A549 treated with RU486 at 1 μM for 4 hours (cell line): ENCODE results near the gene OR2L13. TPM values are rescaled to one million over a fixed set of nuclear protein-coding genes. Genes with fewer than 3 reads are reported as not detected.

Source experiments
- total RNA-seq: library from RNA; stranded (reverse); fragments of 200-300 nt; extraction: Qiagen RNA extraction; gene quantifications from 5 replicates; pipeline ENCODE4 v1.2.3, GENCODE V29; 2022; ENCODE audit warnings: low read depth

The OR2L13 gene, protein sequence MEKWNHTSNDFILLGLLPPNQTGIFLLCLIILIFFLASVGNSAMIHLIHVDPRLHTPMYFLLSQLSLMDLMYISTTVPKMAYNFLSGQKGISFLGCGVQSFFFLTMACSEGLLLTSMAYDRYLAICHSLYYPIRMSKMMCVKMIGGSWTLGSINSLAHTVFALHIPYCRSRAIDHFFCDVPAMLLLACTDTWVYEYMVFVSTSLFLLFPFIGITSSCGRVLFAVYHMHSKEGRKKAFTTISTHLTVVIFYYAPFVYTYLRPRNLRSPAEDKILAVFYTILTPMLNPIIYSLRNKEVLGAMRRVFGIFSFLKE
- not detected in 5 replicates for total RNA-seq

DNA sequence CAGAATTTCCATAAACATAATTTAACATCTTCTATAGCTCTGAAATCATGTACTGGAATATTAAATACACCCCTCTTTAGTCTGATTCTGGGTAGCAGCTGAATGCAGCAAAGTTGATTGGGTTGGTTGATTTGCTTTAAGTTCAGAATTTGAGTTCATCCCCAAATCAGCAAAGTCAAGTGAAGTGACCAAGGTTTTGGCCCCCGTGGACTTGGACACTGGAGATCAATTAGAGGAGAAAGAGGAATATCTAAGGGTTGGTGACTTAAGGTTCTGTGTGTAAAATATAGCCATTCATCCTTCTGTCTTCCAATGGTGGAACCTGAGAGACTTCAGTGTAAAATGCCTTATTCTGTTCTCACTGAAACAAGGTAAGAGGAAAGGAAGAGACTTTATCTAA, at the start of gene OR2L13:
Gene OR2L13, plus strand, starts transcription at position 301 of the 400 bp plus-strand sequence. CDS start 4,192 bp downstream, outside the sequence.

DNA sequence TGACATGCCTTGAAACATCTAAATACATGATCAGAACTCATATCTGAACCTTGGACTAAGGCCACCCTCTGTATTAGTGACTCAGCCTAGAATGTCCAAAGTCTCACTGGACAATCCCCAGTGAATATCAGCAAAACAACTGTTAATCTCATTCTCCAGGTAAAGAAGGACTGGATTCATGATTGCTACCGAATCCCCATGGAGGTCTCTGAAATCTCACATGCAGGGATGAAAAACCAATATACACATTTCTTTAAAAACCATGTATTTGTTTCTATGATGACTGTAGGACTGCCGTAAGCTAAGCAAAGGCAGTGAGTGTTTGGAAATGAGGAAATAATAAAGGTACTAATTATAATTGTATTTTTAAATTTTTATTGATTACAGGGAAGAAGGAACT, 48.4 kb upstream of the OR2L13 start, which contains the start of gene OR2L3:
Gene OR2L3, plus strand, starts transcription at position 301 of the 400 bp plus-strand sequence. CDS start 13,846 bp downstream, outside the sequence.

DNA sequence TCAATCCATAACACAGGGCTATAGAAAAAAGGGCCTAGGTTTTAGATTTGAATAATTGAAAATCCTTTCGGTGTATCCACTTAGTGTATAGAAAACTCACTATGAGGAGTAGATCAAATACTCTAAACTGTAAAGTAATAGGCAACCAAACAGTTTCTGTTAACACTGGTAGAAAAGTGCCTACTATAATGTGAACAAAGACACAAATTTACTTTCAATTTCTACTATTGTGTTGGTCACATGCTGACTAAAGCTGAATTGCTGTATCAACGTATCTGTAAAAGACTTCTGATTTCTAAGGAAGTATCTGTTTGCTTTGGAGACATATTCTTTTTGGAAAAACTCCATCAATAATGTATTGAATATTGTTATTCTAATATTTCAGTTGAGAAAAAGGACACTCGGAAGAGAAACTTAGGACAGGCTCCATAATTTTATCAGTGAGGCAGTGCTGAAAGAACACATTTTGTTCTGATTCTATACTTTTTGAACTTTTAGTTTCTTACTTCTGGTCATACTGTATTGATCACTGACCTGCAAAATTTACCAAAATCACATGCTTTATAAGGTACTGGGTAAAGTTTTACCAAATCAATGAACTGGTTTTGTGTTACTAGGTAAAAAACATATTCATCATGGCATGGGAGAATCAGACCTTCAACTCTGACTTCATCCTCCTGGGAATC, 49.7 kb downstream of the OR2L13 start, which contains the start of gene OR2M5:
Gene OR2M5, plus strand, starts transcription at position 636 of the 686 bp plus-strand sequence. Its CDS starts 0 bp downstream, at position 636.

Other genes with a start within 250 kb of the OR2L13 start
- gene TRIM58, start 238.0 kb upstream of the OR2L13 start, total RNA-seq, result not detected in 5 replicates
- not detected in 5 replicates for gene OR2W3, start 199.6 kb upstream of the OR2L13 start, total RNA-seq
- gene OR2T8, start 174.9 kb upstream of the OR2L13 start, total RNA-seq, result not detected in 5 replicates
- not detected in 5 replicates for gene OR2AJ1, start 170.3 kb upstream of the OR2L13 start, total RNA-seq
- not detected in 5 replicates for gene OR2L8, start 146.3 kb upstream of the OR2L13 start, total RNA-seq
- gene OR2AK2, start 130.0 kb upstream of the OR2L13 start, total RNA-seq, result not detected in 5 replicates
- not detected in 5 replicates for gene OR2L5, start 81.5 kb upstream of the OR2L13 start, total RNA-seq
- 0.02 to 0.06 TPM in 2 of 5 replicates, not detected in the others for gene OR2L2, start 65.1 kb upstream of the OR2L13 start, total RNA-seq
- gene OR2L3, start 48.3 kb upstream of the OR2L13 start, total RNA-seq, result not detected in 5 replicates
- not detected in 5 replicates for gene OR2M5, start 50.0 kb downstream of the OR2L13 start, total RNA-seq
- not detected in 5 replicates for gene OR2M2, start 79.6 kb downstream of the OR2L13 start, total RNA-seq
- not detected in 5 replicates for gene OR2M3, start 102.1 kb downstream of the OR2L13 start, total RNA-seq
- not detected in 5 replicates for gene OR2M4, start 136.2 kb downstream of the OR2L13 start, total RNA-seq
- gene OR2T33, start 182.8 kb downstream of the OR2L13 start, total RNA-seq, result not detected in 5 replicates
- gene OR2T12, start 208.2 kb downstream of the OR2L13 start, total RNA-seq, result not detected in 5 replicates
- gene OR2M7, start 229.4 kb downstream of the OR2L13 start, total RNA-seq, result not detected in 5 replicates